Left ventricle myocardium inferior (tissue), 1 donor: ENCODE measurements around the gene GTF2IRD1. TPM values are rescaled to one million over a fixed set of nuclear protein-coding genes. Genes with fewer than 3 reads are reported as not detected.
"Not testable (repeated sequence)": the region's sequence is repeated elsewhere in the genome, so short reads cannot be mapped to it uniquely, and the experiment has no call there.

ENCODE experiments used
- DNase-seq: peaks from one replicate; pipeline ENCODE4 v3.0.0-alpha.2; 2020
- H3K27ac ChIP-seq: fragments of 200-600 bp; replicated peaks from 2 replicates; pipeline ENCODE4 v1.8.0; 2021
- H3K27me3 ChIP-seq: fragments of 200-600 bp; 2 replicates; pipeline ENCODE4 v1.8.0; 2021; ENCODE audit warnings: low read depth
- H3K36me3 ChIP-seq: fragments of 200-600 bp; 2 replicates; pipeline ENCODE4 v1.8.0; 2021
- H3K4me1 ChIP-seq: fragments of 200-600 bp; 2 replicates; pipeline ENCODE4 v1.8.0; 2021
- H3K4me3 ChIP-seq: fragments of 200-600 bp; 2 replicates; pipeline ENCODE4 v1.8.0; 2021; ENCODE audit warnings: mild to moderate bottlenecking, moderate library complexity
- H3K9me3 ChIP-seq: fragments of 200-600 bp; replicated peaks from 2 replicates; pipeline ENCODE4 v1.8.0; 2021
- intact Hi-C: fragments of 100-400 bp; cut with micrococcal nuclease; formaldehyde crosslinking; loops from one replicate; pipeline ENCODE4 v1.11.0; 2022
- total RNA-seq: library from RNA; stranded (reverse); fragmentation: NEBNext Ultra II Directional; extraction: Animal tissue kit (Norgen Biotek cat#: 25700); gene quantifications from one replicate; pipeline ENCODE4 v1.2.1, GENCODE V29; 2021
- TF ChIP-seq, protein P1 (sequence below): fragments of 200-600 bp; IDR thresholded peaks from 2 replicates; pipeline ENCODE4 v1.8.0; 2021; ENCODE audit warnings: antibody characterized with exemption, mild to moderate bottlenecking, borderline replicate concordance
- donor health status: DM: no; HTN: yes; CAD: no; lungs with severe emphysema.

The GTF2IRD1 gene
- total RNA-seq, 1 donor from 2014 or later, result 15.8 TPM

DNA sequence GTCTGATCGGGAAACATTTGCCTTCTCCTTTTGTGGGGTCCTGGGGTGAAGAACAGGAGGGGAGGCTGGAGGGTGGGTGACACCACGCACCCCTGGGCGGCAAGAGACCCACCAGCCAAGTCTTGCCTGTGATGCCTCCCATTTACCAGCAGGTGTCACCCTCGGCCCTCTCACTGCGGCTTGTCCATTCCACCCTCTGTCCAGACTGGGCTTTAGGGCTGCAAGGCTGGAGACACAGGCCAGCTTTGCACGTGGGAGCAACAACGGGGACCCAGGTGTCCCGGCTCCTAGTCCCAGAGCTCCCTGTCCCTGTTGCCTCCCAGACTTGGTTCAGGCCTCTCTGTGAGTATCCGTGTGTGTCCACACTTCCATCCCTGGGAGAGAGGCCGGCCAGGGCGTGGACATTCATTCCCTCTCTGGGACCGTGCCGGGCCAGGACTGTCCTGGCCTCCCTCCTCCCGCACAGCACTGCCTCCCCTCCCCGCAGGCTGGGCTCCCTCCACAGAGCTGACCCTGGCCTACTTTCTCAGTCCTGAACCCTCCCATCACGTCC, 36.2 kb upstream of the GTF2IRD1 start:
- peaks cover 6% of the 10 kb centered on the region for H3K4me1 ChIP-seq
- H3K27me3 ChIP-seq, result peaks cover 4% of the 10 kb centered on the region
- DNase-seq, result peak; percentile 58
- no peaks in the 10 kb centered on the region for H3K36me3 ChIP-seq
- no peaks in the 10 kb centered on the region for H3K9me3 ChIP-seq
- intact Hi-C loops, result no loop called here
- TF ChIP-seq, protein P1, sequence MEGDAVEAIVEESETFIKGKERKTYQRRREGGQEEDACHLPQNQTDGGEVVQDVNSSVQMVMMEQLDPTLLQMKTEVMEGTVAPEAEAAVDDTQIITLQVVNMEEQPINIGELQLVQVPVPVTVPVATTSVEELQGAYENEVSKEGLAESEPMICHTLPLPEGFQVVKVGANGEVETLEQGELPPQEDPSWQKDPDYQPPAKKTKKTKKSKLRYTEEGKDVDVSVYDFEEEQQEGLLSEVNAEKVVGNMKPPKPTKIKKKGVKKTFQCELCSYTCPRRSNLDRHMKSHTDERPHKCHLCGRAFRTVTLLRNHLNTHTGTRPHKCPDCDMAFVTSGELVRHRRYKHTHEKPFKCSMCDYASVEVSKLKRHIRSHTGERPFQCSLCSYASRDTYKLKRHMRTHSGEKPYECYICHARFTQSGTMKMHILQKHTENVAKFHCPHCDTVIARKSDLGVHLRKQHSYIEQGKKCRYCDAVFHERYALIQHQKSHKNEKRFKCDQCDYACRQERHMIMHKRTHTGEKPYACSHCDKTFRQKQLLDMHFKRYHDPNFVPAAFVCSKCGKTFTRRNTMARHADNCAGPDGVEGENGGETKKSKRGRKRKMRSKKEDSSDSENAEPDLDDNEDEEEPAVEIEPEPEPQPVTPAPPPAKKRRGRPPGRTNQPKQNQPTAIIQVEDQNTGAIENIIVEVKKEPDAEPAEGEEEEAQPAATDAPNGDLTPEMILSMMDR, result peak; percentile 98
- no peak overlapping the region for H3K4me3 ChIP-seq
- H3K27ac ChIP-seq, result no peak overlapping the region

DNA sequence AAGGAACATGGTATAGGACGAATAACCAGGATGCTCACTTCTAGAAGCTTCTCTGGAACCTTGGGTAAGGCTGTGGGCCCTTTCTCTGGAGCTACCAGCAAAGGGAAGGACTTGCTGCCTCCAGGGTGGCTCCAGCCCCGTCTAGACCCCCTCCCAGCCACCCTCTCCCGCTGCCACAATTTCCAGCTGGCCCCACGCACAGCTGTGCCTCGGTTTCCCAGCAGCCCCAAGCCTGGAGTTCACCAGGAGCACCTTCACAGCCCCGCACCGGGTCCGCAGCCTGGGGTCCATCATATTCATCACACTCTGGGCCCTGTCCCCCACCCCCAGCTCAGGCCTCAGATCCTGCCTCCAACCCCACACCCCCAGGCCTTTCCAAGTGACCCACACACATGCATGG, 35.6 kb upstream of the GTF2IRD1 start:
- H3K27me3 ChIP-seq, result peaks cover 4% of the 10 kb centered on the region
- H3K4me3 ChIP-seq, result no peak overlapping the region
- H3K4me1 ChIP-seq, result peaks cover 6% of the 10 kb centered on the region
- no peak for DNase-seq
- intact Hi-C loops, result no loop called here
- no peaks in the 10 kb centered on the region for H3K9me3 ChIP-seq
- TF ChIP-seq, protein P1, result no peak
- no peak overlapping the region for H3K27ac ChIP-seq
- H3K36me3 ChIP-seq, result no peaks in the 10 kb centered on the region

DNA sequence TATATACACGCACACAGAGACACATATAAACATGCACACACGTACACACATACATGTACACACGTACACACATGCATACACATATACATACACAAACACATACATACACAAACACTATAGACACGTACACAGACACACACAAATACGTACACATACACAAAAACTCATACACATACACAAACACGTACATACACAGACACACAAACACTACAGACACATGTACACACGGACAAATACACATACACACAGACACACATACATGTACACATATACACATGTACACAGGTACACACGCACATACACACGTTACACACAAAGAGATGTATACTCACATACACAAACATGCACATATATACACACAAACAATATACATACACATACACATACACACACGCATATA, 35.2 kb upstream of the GTF2IRD1 start:
- intact Hi-C loops, result no loop called here
- Histone ChIP-seq H3K27me3 (peaks cover 4% of the 10 kb centered on the region), H3K4me1 (peaks cover 6% of the 10 kb centered on the region), H3K4me3 (no peak overlapping the region), H3K36me3 (no peaks in the 10 kb centered on the region), H3K9me3 (no peaks in the 10 kb centered on the region), H3K27ac (no peak overlapping the region)
- no peak for DNase-seq
- TF ChIP-seq, protein P1, result no peak

DNA sequence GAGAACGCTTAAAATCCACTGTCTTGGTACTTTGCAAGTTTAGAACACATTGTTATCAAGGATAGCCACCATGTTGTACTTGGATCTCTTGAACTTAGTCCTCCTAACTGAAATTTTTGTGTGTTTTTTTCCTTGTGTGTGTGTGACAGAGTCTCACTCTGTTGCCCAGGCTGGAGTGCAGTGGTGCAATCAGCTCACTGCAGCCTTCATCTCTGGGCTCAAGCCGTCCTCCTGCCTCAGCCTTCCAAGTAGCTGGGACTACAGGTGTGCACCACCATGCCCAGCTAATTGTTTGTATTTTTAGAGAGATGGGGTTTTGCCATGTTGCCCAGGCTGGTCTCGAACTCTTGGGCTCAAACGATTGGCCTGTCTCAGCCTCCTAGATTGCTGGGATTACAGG, 34.5 kb upstream of the GTF2IRD1 start:
- not testable (repeated sequence) for H3K9me3 ChIP-seq

DNA sequence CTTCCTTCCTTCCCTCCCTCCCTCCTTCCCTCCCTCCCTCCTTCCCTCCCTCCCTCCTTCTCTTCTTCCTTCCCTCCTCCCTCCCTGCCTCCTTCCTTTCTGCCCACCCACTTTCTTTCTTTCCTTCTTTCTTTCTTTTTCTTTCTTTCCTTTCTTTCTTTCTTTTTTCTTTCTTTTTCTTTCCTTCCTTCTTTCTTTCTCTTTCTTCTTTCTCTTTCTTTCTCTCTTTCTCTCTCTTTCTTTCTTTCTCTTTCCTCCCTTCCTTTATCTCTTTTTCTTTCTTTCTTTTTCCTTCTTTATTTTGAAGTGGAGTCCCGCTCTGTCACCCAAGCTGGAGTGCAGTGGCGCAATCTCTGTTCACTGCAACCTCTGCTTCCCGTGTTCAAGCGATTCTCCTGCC, 33.7 kb upstream of the GTF2IRD1 start:
- Histone ChIP-seq H3K4me1 (peaks cover 6% of the 10 kb centered on the region), H3K27ac (no peak overlapping the region), H3K27me3 (peaks cover 4% of the 10 kb centered on the region), H3K9me3 (no peaks in the 10 kb centered on the region), H3K36me3 (no peaks in the 10 kb centered on the region), H3K4me3 (no peak overlapping the region)
- TF ChIP-seq, protein P1, result no peak
- no peak for DNase-seq
- intact Hi-C loops, result no loop called here

More for the DNA sequence above, 34.5 kb upstream of the GTF2IRD1 start:
- H3K36me3 ChIP-seq, H3K27me3 ChIP-seq, H3K4me3 ChIP-seq, H3K27ac ChIP-seq, DNase-seq, intact Hi-C loops, H3K4me1 ChIP-seq: not testable (repeated sequence)

DNA sequence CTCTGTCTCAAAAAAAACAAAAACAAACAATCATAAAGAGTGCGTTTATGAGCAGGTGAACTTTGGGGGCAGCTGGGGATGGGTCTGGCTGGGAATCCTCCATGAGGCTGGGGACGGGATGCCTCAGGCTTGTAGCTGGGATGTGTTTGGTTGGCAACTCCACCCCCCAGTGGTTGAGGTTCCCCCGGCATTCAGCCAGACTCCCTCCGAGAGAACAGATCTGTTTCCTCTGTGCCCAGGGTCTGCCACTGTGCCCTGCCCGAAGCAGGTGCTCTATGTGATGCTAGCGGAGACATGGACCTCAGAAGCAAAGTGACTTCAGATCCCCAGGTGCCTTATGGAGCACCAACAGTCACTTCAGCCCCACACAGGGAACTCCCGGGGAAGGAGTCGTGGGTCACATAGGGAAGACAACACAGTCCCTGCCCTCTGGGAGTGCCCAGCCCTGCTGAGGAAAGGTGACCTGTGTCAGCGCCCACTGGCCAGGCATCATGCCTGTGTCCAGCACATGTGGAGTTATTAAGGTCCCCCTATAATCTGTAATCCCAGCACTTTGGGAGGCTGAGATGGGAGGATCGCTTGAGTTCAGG, 29.3 kb upstream of the GTF2IRD1 start:
- Histone ChIP-seq H3K9me3 (no peaks in the 10 kb centered on the region), H3K36me3 (no peaks in the 10 kb centered on the region), H3K27me3 (no peaks in the 10 kb centered on the region), H3K4me3 (no peak overlapping the region), H3K27ac (no peak overlapping the region), H3K4me1 (no peaks in the 10 kb centered on the region)
- intact Hi-C loops, result no loop called here
- TF ChIP-seq, protein P1, result no peak
- DNase-seq, result no peak
